Rectal smooth muscle tissue (tissue), 1 donor: Measurements from ENCODE around the gene RAB15.

Source experiments
- H3K27ac ChIP-seq: one replicate; pipeline ENCODE4 v1.7.0; 2013; ENCODE audit warnings: low read depth, low read length, inconsistent platforms
- H3K27me3 ChIP-seq: one replicate; pipeline ENCODE4 v1.7.0; 2013; ENCODE audit warnings: low read length; ENCODE audit not compliant: control insufficient read depth, insufficient read depth
- H3K36me3 ChIP-seq: one replicate; pipeline ENCODE4 v1.7.0; 2013; ENCODE audit warnings: low read length; ENCODE audit not compliant: control insufficient read depth, insufficient read depth
- H3K4me1 ChIP-seq: one replicate; pipeline ENCODE4 v1.7.0; 2013; ENCODE audit warnings: low read length; ENCODE audit not compliant: control insufficient read depth, insufficient read depth
- H3K4me3 ChIP-seq: one replicate; pipeline ENCODE4 v1.7.0; 2013; ENCODE audit warnings: low read length
- H3K9ac ChIP-seq: one replicate; pipeline ENCODE4 v1.7.0; 2013; ENCODE audit warnings: low read length

Gene RAB15

GRCh38 chr14:65000898-65001591, 28.9 kb upstream of the RAB15 start:
- peaks cover 3% of the 10 kb centered on the region for H3K36me3 ChIP-seq
- H3K9ac ChIP-seq: no peak overlapping the region
- H3K4me3 ChIP-seq: no peak overlapping the region
- no peak overlapping the region for H3K27ac ChIP-seq
- no peaks in the 10 kb centered on the region for H3K27me3 ChIP-seq
- no peaks in the 10 kb centered on the region for H3K4me1 ChIP-seq

- no peak overlapping the region for H3K9ac ChIP-seq
- H3K4me1 ChIP-seq: no peaks in the 10 kb centered on the region
- H3K36me3 ChIP-seq: no peaks in the 10 kb centered on the region
- no peak overlapping the region for H3K4me3 ChIP-seq
- no peak overlapping the region for H3K27ac ChIP-seq
- H3K27me3 ChIP-seq: no peaks in the 10 kb centered on the region
Observed at GRCh38 chr14:64998455-64998931, 26.4 kb upstream of the RAB15 start.

- no peaks in the 10 kb centered on the region for H3K27me3 ChIP-seq
- H3K9ac ChIP-seq: no peak overlapping the region
- H3K4me3 ChIP-seq: no peak overlapping the region
- H3K27ac ChIP-seq: no peak overlapping the region
- H3K4me1 ChIP-seq: no peaks in the 10 kb centered on the region
- H3K36me3 ChIP-seq: no peaks in the 10 kb centered on the region
Observed at GRCh38 chr14:64997108-64997794, 25.1 kb upstream of the RAB15 start.

- Histone ChIP-seq H3K4me1 (no peaks in the 10 kb centered on the region), H3K9ac (no peak overlapping the region), H3K4me3 (no peak overlapping the region), H3K36me3 (no peaks in the 10 kb centered on the region), H3K27ac (no peak overlapping the region), H3K27me3 (no peaks in the 10 kb centered on the region)
Observed at GRCh38 chr14:64995291-64995690, 23.2 kb upstream of the RAB15 start.

GRCh38 chr14:64994540-64994939, 22.4 kb upstream of the RAB15 start:
- Histone ChIP-seq H3K4me1 (no peaks in the 10 kb centered on the region), H3K36me3 (no peaks in the 10 kb centered on the region), H3K27me3 (no peaks in the 10 kb centered on the region), H3K9ac (no peak overlapping the region), H3K4me3 (no peak overlapping the region), H3K27ac (no peak overlapping the region)

- Histone ChIP-seq H3K9ac (no peak overlapping the region), H3K27ac (no peak overlapping the region), H3K4me1 (no peaks in the 10 kb centered on the region), H3K27me3 (no peaks in the 10 kb centered on the region), H3K36me3 (no peaks in the 10 kb centered on the region), H3K4me3 (no peak overlapping the region)
Observed at GRCh38 chr14:64993266-64993930, 21.3 kb upstream of the RAB15 start.

GRCh38 chr14:64992328-64992885, 20.3 kb upstream of the RAB15 start:
- Histone ChIP-seq H3K4me1 (peaks cover 5% of the 10 kb centered on the region), H3K27ac (no peak overlapping the region), H3K36me3 (no peaks in the 10 kb centered on the region), H3K4me3 (no peak overlapping the region), H3K27me3 (no peaks in the 10 kb centered on the region), H3K9ac (no peak overlapping the region)

- Histone ChIP-seq H3K4me3 (no peak overlapping the region), H3K27ac (no peak overlapping the region), H3K4me1 (peaks cover 5% of the 10 kb centered on the region)
Observed at GRCh38 chr14:64990939-64991338, 18.8 kb upstream of the RAB15 start.

GRCh38 chr14:64990296-64990695, 18.2 kb upstream of the RAB15 start:
- H3K27ac ChIP-seq: no peak overlapping the region
- H3K27me3 ChIP-seq: no peaks in the 10 kb centered on the region
- H3K4me1 ChIP-seq: peaks cover 5% of the 10 kb centered on the region
- H3K36me3 ChIP-seq: no peaks in the 10 kb centered on the region
- no peak overlapping the region for H3K9ac ChIP-seq
- no peak overlapping the region for H3K4me3 ChIP-seq

More at GRCh38 chr14:64990939-64991338, 18.8 kb upstream of the RAB15 start:
- Histone ChIP-seq H3K9ac (no peak overlapping the region), H3K36me3 (no peaks in the 10 kb centered on the region), H3K27me3 (no peaks in the 10 kb centered on the region)

- Histone ChIP-seq H3K4me3 (peak overlapping the region; percentile 95), H3K36me3 (no peaks in the 10 kb centered on the region), H3K27ac (peak overlapping the region; percentile 83), H3K9ac (peak overlapping the region; percentile 59), H3K4me1 (peaks cover 5% of the 10 kb centered on the region), H3K27me3 (no peaks in the 10 kb centered on the region)
Observed at GRCh38 chr14:64987438-64987767, 15.3 kb upstream of the RAB15 start.

GRCh38 chr14:64986648-64987437, 14.7 kb upstream of the RAB15 start, which contains the start of gene FNTB:
TSS of gene FNTB (plus strand) at chr14:64986895. CDS start at chr14:64986954, 59 bp downstream.
- Histone ChIP-seq H3K9ac (peak within 1 kb of the TSS; percentile 59), H3K4me3 (peak within 1 kb of the TSS; percentile 95), H3K4me1 (peaks cover 5% of the 10 kb centered on the region), H3K27ac (peak within 1 kb of the TSS; percentile 83), H3K36me3 (no peaks in the 10 kb centered on the region), H3K27me3 (no peaks in the 10 kb centered on the region)
